Activated naive CD8-positive, alpha-beta T cell (primary cell): ENCODE data around the gene TNFAIP3.
A peak's percentile ranks its signal among the peaks of the same experiment; 100 is the strongest.

ENCODE experiments used
- H3K27ac Mint-ChIP-seq: one replicate; pipeline ENCODE4 v1.8.0; 2021; ENCODE audit warnings: mixed read lengths
- H3K27me3 Mint-ChIP-seq: one replicate; pipeline ENCODE4 v1.8.0; 2021; ENCODE audit warnings: mixed read lengths
- H3K36me3 Mint-ChIP-seq: one replicate; pipeline ENCODE4 v1.8.0; 2021; ENCODE audit warnings: mixed read lengths
- H3K4me1 Mint-ChIP-seq: one replicate; pipeline ENCODE4 v1.8.0; 2021; ENCODE audit warnings: low read depth, mixed read lengths
- H3K4me3 Mint-ChIP-seq: one replicate; pipeline ENCODE4 v1.8.0; 2021; ENCODE audit warnings: mild to moderate bottlenecking, mixed read lengths
- H3K9me3 Mint-ChIP-seq: one replicate; pipeline ENCODE4 v1.8.0; 2021; ENCODE audit warnings: low read depth, mixed read lengths

The TNFAIP3 gene

GRCh38 chr6:137849981-137850714 is 16.9 kb upstream of the TNFAIP3 start:
- peaks cover 18% of the 10 kb centered on the region for H3K4me1 Mint-ChIP-seq
- H3K27ac Mint-ChIP-seq: no peak overlapping the region
- H3K4me3 Mint-ChIP-seq: no peak overlapping the region
- H3K27me3 Mint-ChIP-seq: no peaks in the 10 kb centered on the region
- H3K9me3 Mint-ChIP-seq: no peaks in the 10 kb centered on the region
- H3K36me3 Mint-ChIP-seq: peaks cover 4% of the 10 kb centered on the region

GRCh38 chr6:137850816-137851602 is 16.1 kb upstream of the TNFAIP3 start:
- Mint-ChIP-seq H3K36me3 (peaks cover 9% of the 10 kb centered on the region), H3K27ac (peak overlapping the region; percentile 58), H3K27me3 (no peaks in the 10 kb centered on the region), H3K4me3 (no peak overlapping the region), H3K4me1 (peaks cover 18% of the 10 kb centered on the region), H3K9me3 (no peaks in the 10 kb centered on the region)

DNA sequence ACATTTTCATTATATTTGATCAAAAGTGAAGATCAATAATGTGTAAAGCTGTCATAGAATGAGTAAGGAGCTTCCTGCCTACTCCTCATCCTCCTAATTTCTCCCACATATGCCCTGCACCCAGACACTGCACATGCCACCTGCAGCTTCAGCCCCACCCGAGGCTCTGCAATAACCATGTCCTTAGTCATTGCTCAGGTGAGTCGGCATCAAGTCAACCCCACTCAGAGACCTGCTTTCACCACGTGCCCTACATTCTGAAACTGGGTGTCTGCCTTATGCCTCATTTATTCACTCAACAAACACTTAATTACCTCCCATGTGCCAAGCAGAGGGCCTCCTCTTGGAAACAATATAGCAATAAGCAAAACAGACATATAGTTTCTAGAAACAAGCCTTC is 15.4 kb upstream of the TNFAIP3 start:
- H3K27me3 Mint-ChIP-seq: no peaks in the 10 kb centered on the region
- peaks cover 18% of the 10 kb centered on the region for H3K4me1 Mint-ChIP-seq
- no peaks in the 10 kb centered on the region for H3K9me3 Mint-ChIP-seq
- no peak overlapping the region for H3K27ac Mint-ChIP-seq
- no peak overlapping the region for H3K4me3 Mint-ChIP-seq
- peaks cover 15% of the 10 kb centered on the region for H3K36me3 Mint-ChIP-seq

GRCh38 chr6:137852346-137852745 is 14.7 kb upstream of the TNFAIP3 start:
- Mint-ChIP-seq H3K9me3 (no peaks in the 10 kb centered on the region), H3K4me1 (peaks cover 18% of the 10 kb centered on the region), H3K27ac (no peak overlapping the region), H3K4me3 (no peak overlapping the region), H3K27me3 (no peaks in the 10 kb centered on the region), H3K36me3 (peaks cover 16% of the 10 kb centered on the region)

GRCh38 chr6:137852811-137853210 is 14.2 kb upstream of the TNFAIP3 start:
- Mint-ChIP-seq H3K36me3 (peaks cover 20% of the 10 kb centered on the region), H3K9me3 (no peaks in the 10 kb centered on the region), H3K27ac (no peak overlapping the region)

GRCh38 chr6:137853569-137854213 is 13.4 kb upstream of the TNFAIP3 start:
- H3K36me3 Mint-ChIP-seq: peaks cover 20% of the 10 kb centered on the region
- no peak overlapping the region for H3K4me3 Mint-ChIP-seq
- H3K4me1 Mint-ChIP-seq: peaks cover 18% of the 10 kb centered on the region
- H3K27ac Mint-ChIP-seq: no peak overlapping the region
- no peaks in the 10 kb centered on the region for H3K27me3 Mint-ChIP-seq
- H3K9me3 Mint-ChIP-seq: no peaks in the 10 kb centered on the region

More at GRCh38 chr6:137852811-137853210, 14.2 kb upstream of the TNFAIP3 start:
- Mint-ChIP-seq H3K27me3 (no peaks in the 10 kb centered on the region), H3K4me1 (peaks cover 18% of the 10 kb centered on the region), H3K4me3 (no peak overlapping the region)

GRCh38 chr6:137856138-137856898 is 10.7 kb upstream of the TNFAIP3 start:
- H3K27ac Mint-ChIP-seq: no peak overlapping the region
- peaks cover 20% of the 10 kb centered on the region for H3K36me3 Mint-ChIP-seq
- peaks cover 15% of the 10 kb centered on the region for H3K4me1 Mint-ChIP-seq

DNA sequence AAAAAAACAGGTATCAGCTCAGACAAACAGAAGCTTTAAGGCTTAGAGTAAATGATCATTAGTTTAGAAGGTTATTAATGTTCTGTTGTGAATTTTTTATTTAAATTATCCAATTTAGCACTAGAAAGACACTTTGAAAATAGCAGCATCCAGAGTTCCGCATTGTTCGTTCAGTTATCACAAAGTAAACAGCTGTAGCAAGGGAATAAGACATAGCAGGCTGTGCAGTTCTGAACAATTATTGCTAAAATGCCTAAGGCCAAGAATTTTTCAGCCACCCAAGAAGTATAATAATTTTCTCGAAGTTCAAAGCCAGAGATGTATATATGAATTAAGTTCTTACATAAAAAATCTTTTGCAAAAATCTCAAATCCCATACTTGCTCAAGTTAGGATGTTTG is 8.0 kb upstream of the TNFAIP3 start:
- no peaks in the 10 kb centered on the region for H3K27me3 Mint-ChIP-seq
- H3K4me1 Mint-ChIP-seq: peaks cover 18% of the 10 kb centered on the region
- no peaks in the 10 kb centered on the region for H3K9me3 Mint-ChIP-seq
- H3K4me3 Mint-ChIP-seq: no peak overlapping the region
- H3K27ac Mint-ChIP-seq: no peak overlapping the region
- peaks cover 18% of the 10 kb centered on the region for H3K36me3 Mint-ChIP-seq

More at GRCh38 chr6:137856138-137856898, 10.7 kb upstream of the TNFAIP3 start:
- no peaks in the 10 kb centered on the region for H3K9me3 Mint-ChIP-seq
- no peak overlapping the region for H3K4me3 Mint-ChIP-seq
- H3K27me3 Mint-ChIP-seq: no peaks in the 10 kb centered on the region

DNA sequence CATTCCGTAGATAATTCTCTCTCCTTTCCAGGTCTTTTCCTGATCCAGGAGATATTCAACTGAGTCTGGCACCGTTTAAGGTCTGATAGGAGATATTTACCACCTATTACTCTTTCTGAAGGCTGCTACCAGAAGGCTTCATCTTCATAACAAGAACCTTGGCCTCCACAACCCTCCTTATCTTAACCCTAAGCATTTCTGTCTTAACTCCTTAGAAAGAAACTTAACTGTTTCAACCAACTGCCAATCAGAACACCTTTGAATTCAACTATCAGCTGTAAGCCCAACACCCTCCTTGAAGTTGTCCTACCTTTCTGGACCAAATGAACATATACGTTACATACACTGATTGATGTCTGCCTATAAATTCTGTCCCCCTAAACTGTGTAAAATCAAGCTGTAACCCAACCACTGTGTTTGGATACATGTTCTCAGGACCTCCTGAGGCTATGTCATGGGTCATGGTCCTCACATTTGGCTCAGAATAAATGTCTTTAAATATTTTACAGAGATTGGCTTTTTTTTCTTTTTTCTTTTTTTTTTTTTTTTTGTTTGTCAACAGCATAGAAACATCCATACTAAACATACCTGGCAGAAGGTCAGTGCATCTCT is 6.6 kb upstream of the TNFAIP3 start:
- Mint-ChIP-seq H3K4me1 (peaks cover 27% of the 10 kb centered on the region), H3K36me3 (peaks cover 18% of the 10 kb centered on the region), H3K4me3 (no peak overlapping the region), H3K9me3 (no peaks in the 10 kb centered on the region), H3K27ac (peak overlapping the region; percentile 41), H3K27me3 (no peaks in the 10 kb centered on the region)

GRCh38 chr6:137861550-137862337 is 5.3 kb upstream of the TNFAIP3 start:
- peaks cover 36% of the 10 kb centered on the region for H3K4me1 Mint-ChIP-seq
- no peaks in the 10 kb centered on the region for H3K9me3 Mint-ChIP-seq
- H3K27me3 Mint-ChIP-seq: no peaks in the 10 kb centered on the region
- H3K27ac Mint-ChIP-seq: peak overlapping the region; percentile 10
- no peak overlapping the region for H3K4me3 Mint-ChIP-seq
- H3K36me3 Mint-ChIP-seq: peaks cover 8% of the 10 kb centered on the region

GRCh38 chr6:137862419-137863090 is 4.5 kb upstream of the TNFAIP3 start:
- no peak overlapping the region for H3K4me3 Mint-ChIP-seq
- no peaks in the 10 kb centered on the region for H3K9me3 Mint-ChIP-seq
- H3K4me1 Mint-ChIP-seq: peaks cover 36% of the 10 kb centered on the region
- H3K27me3 Mint-ChIP-seq: no peaks in the 10 kb centered on the region
- H3K36me3 Mint-ChIP-seq: peaks cover 4% of the 10 kb centered on the region
- no peak overlapping the region for H3K27ac Mint-ChIP-seq

GRCh38 chr6:137863091-137863797 is 3.8 kb upstream of the TNFAIP3 start:
- Mint-ChIP-seq H3K9me3 (no peaks in the 10 kb centered on the region), H3K27me3 (no peaks in the 10 kb centered on the region), H3K4me1 (peaks cover 36% of the 10 kb centered on the region), H3K27ac (no peak overlapping the region), H3K4me3 (no peak overlapping the region), H3K36me3 (peaks cover 4% of the 10 kb centered on the region)
